ENCODE data around the gene HHIPL1.

DNA sequence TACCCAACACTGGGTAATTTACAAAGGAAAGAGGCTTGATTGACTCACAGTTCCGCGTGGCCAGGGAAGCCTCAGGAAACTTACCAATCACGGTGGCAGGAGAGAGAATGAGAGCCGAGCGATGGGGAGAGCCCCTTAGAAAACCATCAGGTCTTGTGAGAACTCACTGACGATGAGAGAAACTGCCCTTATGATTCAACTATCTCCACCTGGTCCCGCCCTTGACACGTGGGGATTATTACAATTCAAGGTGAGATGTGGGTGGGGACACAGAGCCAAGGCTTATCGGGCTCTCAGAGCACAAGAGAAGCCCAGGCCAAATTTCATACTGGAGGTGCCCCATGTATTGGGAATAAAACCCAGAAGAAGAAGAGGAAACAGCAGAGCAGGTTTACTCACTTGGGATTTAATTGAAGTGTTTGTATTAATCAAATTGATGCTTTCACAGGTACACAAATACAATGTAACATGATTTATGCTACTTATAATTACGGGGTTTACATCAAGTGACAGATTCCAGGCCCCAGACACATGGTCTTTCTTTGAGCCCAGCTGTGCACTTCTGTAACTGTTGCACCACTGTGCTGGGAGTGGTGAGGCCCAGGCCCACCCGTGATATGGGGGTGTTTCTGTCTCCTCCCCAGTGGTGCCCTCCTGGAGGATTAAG lies 32.7 kb upstream of the HHIPL1 start:
- TF ChIP-seq, protein P1, sequence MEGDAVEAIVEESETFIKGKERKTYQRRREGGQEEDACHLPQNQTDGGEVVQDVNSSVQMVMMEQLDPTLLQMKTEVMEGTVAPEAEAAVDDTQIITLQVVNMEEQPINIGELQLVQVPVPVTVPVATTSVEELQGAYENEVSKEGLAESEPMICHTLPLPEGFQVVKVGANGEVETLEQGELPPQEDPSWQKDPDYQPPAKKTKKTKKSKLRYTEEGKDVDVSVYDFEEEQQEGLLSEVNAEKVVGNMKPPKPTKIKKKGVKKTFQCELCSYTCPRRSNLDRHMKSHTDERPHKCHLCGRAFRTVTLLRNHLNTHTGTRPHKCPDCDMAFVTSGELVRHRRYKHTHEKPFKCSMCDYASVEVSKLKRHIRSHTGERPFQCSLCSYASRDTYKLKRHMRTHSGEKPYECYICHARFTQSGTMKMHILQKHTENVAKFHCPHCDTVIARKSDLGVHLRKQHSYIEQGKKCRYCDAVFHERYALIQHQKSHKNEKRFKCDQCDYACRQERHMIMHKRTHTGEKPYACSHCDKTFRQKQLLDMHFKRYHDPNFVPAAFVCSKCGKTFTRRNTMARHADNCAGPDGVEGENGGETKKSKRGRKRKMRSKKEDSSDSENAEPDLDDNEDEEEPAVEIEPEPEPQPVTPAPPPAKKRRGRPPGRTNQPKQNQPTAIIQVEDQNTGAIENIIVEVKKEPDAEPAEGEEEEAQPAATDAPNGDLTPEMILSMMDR (conservative IDR thresholded peaks at IDR 0.05; ENCODE audit: low read length), result no peak
- TF ChIP-seq EZH2phosphoT487 (IDR thresholded peaks at IDR 0.05; ENCODE audit: borderline replicate concordance), result no peak

All from Loucy (cell line).